Panc1 (cell line): ENCODE data around the gene IGSF23. TPM values are rescaled to one million over a fixed set of nuclear protein-coding genes. Genes with fewer than 3 reads are reported as not detected.

Experiments used
- ATAC-seq: fragments of 200-7000 bp; cut with Tn5 transposase; 2 replicates; pipeline ENCODE4 v1.9.1; 2020; ENCODE audit warnings: mild to moderate bottlenecking, moderate library complexity
- BruUV-seq: library from RNA; stranded (reverse); fragments of 400-500 nt; replicated peaks from 2 replicates; lab custom pipeline; 2021; lab: Mats Ljungman, UMichigan
- CTCF ChIA-PET: fragments of 300-600 bp; sonication (Branson Sonifier 250); formaldehyde crosslinking; loops from one replicate; lab custom pipeline; 2022; ENCODE audit warnings: antibody characterized with exemption; lab: Charles Lee
- POLR2A ChIA-PET: fragments of 300-600 bp; sonication (Branson Sonifier 250); formaldehyde crosslinking; loops from one replicate; lab custom pipeline; 2022; ENCODE audit warnings: antibody characterized with exemption; lab: Charles Lee
- DNase-seq: peaks from one replicate; pipeline ENCODE4 v3.0.0-alpha.2; 2010; ENCODE audit warnings: low read depth, low spot score
- H3K27ac ChIP-seq: 2 replicates; pipeline ENCODE4 v1.5.1; 2011; ENCODE audit warnings: mild to moderate bottlenecking, low read length, inconsistent platforms
- H3K27me3 ChIP-seq: fragments of 200-500 bp; sonication (Bioruptor generic); 2 replicates; pipeline ENCODE4 v1.6.0; 2014; ENCODE audit warnings: low read length, inconsistent platforms; ENCODE audit not compliant: control insufficient read depth, insufficient read depth
- H3K36me3 ChIP-seq: fragments of 200-500 bp; sonication (Bioruptor generic); 2 replicates; pipeline ENCODE4 v1.5.1; 2014; ENCODE audit warnings: inconsistent platforms, mild to moderate bottlenecking, low read length, moderate library complexity; ENCODE audit not compliant: control insufficient read depth, insufficient read depth
- H3K4me1 ChIP-seq: 2 replicates; pipeline ENCODE4 v1.5.1; 2011; ENCODE audit warnings: inconsistent platforms, mild to moderate bottlenecking, low read length, moderate library complexity; ENCODE audit not compliant: control insufficient read depth, insufficient read depth
- H3K4me3 ChIP-seq, 2 experiments: 2 replicates each; pipeline ENCODE4 v1.5.1; 2011 to 2012; ENCODE audit warnings: low read depth in 2 of 2, low read length in 2 of 2, mild to moderate bottlenecking in 2 of 2, inconsistent platforms in 1 of 2, moderate library complexity in 1 of 2
- H3K9me3 ChIP-seq: fragments of 200-500 bp; sonication (Bioruptor generic); 2 replicates; pipeline ENCODE4 v1.5.1; 2014; ENCODE audit warnings: low read depth, mild to moderate bottlenecking, inconsistent platforms, low read length, moderate library complexity; ENCODE audit not compliant: control insufficient read depth, insufficient read depth
- POLR2AphosphoS5 ChIP-seq: IDR thresholded peaks from 2 replicates; pipeline ENCODE4 v1.6.1; 2012; ENCODE audit warnings: mild to moderate bottlenecking, low read depth, low read length, moderate library complexity
- SIN3A ChIP-seq: IDR thresholded peaks from 2 replicates; pipeline ENCODE4 v1.6.1; 2012; ENCODE audit warnings: low read depth, mild to moderate bottlenecking, low read length, moderate library complexity, borderline replicate concordance; ENCODE audit not compliant: insufficient read depth
- TCF7L2 ChIP-seq: IDR thresholded peaks from 2 replicates; pipeline ENCODE4 v1.6.1; 2011; ENCODE audit warnings: mild to moderate bottlenecking, low read depth, low read length, inconsistent platforms
- in situ Hi-C: cut with HindIII; loops from 2 replicates; pipeline ENCODE4 v1.10.0; 2016; ENCODE audit warnings: low sequenced_read_pairs, low pct_unique_long_range_greater_than_20kb
- intact Hi-C: fragments of 100-400 bp; cut with micrococcal nuclease; formaldehyde crosslinking; loops from one replicate; pipeline ENCODE4 v1.10.0; 2022; ENCODE audit not compliant: unreplicated experiment
- microRNA-seq: library from miRNA; unstranded; fragments of <30 nt; microRNA quantifications from one replicate; pipeline ENCODE4 v1.1.0, GENCODE V29; 2020; ENCODE audit not compliant: unreplicated experiment
- total RNA-seq: library from RNA; stranded (reverse); gene quantifications from one replicate; pipeline ENCODE4 v1.2.1, GENCODE V29; 2021; ENCODE audit not compliant: unreplicated experiment

Gene IGSF23
- total RNA-seq, 1 experiment from 2014 or later = not detected

DNA sequence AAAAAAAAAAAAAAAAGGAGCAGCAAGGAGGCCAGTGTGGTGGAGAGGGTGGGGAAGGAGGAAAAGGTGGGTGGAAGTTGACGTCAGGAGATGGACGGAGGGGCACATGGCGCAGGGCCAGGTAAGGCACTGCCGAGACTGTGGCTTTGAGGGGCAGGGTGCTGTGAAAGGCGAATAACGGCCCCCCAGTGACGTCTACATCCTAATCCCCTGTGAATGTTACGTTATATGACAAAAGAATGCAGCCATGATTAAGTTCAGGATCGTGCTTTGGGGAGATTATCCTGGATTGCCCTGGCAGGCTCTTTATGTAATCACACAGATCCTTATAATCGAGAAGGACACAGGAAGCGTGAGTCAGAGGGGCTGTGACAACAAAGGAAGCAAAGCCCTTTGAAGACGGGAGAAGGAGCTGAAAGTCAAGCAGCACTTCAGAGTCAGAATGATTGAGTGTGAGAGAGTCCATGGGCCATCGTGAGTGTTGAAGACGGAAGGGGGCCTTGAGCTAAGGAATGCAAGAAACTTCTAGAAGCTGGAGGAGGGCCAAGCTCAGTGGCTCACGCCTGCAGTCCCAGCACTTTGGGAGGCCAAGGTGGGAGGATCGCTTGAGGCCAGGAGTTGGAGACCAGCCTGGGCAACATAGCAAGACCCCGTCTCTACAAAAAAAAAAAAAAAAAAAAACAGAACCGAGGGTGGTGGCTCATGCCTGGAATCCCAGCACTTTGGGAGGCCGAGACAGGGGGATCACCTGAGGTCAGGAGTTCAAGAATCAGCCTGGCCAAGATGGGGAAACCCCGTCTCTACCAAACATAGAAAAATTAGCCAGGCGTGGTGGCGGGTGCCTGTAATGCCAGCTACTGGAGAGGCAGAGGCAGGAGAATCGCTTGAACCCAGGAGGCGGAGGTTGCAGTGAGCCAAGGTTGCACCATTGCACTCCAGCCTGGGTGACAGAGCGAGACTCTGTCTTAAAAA, 71.8 kb downstream of the IGSF23 start:
- TF ChIP-seq TCF7L2 = no peak
- TF ChIP-seq SIN3A = no peak
- no peak for TF ChIP-seq POLR2AphosphoS5
- ChIA-PET CTCF (no interaction called here), POLR2A (interaction anchor here (0.5 to 0.7 kb wide), 2 partner anchors 57 to 86 kb away, joined by 3 to 13 read pairs; no protein-coding TSS in a partner anchor)
- Histone ChIP-seq H3K4me3 (no peak overlapping the region), H3K27ac (0 out of 2 replicates have a peak overlapping the region, but pooled peaks have one; percentile 48), H3K36me3 (no peaks in the 10 kb centered on the region), H3K27me3 (no peaks in the 10 kb centered on the region), H3K9me3 (no peaks in the 10 kb centered on the region), H3K4me1 (0 out of 2 replicates have a peak, but pooled peaks cover 2% of the 10 kb centered on the region)
- ATAC-seq = peak; percentile 32; the same call in 1 of the 2 replicates
- no peak for DNase-seq
- intact Hi-C loops = loop anchor here (5.0 kb wide), 1 partner anchor 37 kb away; no protein-coding TSS in a partner anchor
- BruUV-seq = no TSS peak
- in situ Hi-C loops = no loop called here

- Histone ChIP-seq H3K9me3 (no peaks in the 10 kb centered on the region), H3K4me3 (no peak overlapping the region), H3K27ac (no peak overlapping the region), H3K27me3 (no peaks in the 10 kb centered on the region), H3K4me1 (0 out of 2 replicates have a peak, but pooled peaks cover 2% of the 10 kb centered on the region), H3K36me3 (no peaks in the 10 kb centered on the region)
- intact Hi-C loops = loop anchor here (5.0 kb wide), 1 partner anchor 36 kb away; no protein-coding TSS in a partner anchor
- CTCF ChIA-PET = no interaction called here
- no TSS peak for BruUV-seq
- DNase-seq = no peak
- POLR2A ChIA-PET = no interaction called here
- TF ChIP-seq SIN3A = no peak
- no peak for ATAC-seq
- in situ Hi-C loops = no loop called here
Observed at GRCh38 chr19:44685877-44686276, 72.5 kb downstream of the IGSF23 start.

Small RNA genes within 50 kb of the gene (microRNA-seq; reads per million reads assigned to microRNA genes)
- gene MIR4531 = not detected

Other genes with a start within 250 kb of the IGSF23 start
- 1.4 TPM for gene ZNF285, start 212.0 kb upstream of the IGSF23 start, total RNA-seq
- 11.9 TPM for gene ZNF229, start 165.1 kb upstream of the IGSF23 start, total RNA-seq
- 6.7 TPM for gene ZNF180, start 113.0 kb upstream of the IGSF23 start, total RNA-seq
- not detected for gene CEACAM20, start 83.9 kb upstream of the IGSF23 start, total RNA-seq
- 47.7 TPM for gene PVR, start 30.3 kb downstream of the IGSF23 start, total RNA-seq
- gene CEACAM19, start 57.9 kb downstream of the IGSF23 start, total RNA-seq = 1.2 TPM
- gene CEACAM16, start 85.6 kb downstream of the IGSF23 start, total RNA-seq = not detected
- gene BCL3, start 135.1 kb downstream of the IGSF23 start, total RNA-seq = 48.5 TPM
- 0.80 TPM for gene CBLC, start 164.3 kb downstream of the IGSF23 start, total RNA-seq
- gene BCAM, start 195.5 kb downstream of the IGSF23 start, total RNA-seq = 21.5 TPM
- 104 TPM for gene NECTIN2, start 232.7 kb downstream of the IGSF23 start, total RNA-seq